ENCODE results near the gene UBA3. TPM values are rescaled to one million over a fixed set of nuclear protein-coding genes. Genes with fewer than 3 reads are reported as not detected.

The UBA3 gene
- polyA plus RNA-seq, 3 donors: 77.1 to 88.5 (median 81.7) TPM

- H3K9me3 ChIP-seq (replicated peaks in 1 of 2; ENCODE audit: control insufficient read depth in 1 of 2, insufficient read depth in 1 of 2, low read length in 2 of 2): no peaks in the 10 kb centered on the region
- peak overlapping the region in 1 of 2 donors; percentile 39 for H3K4me3 Mint-ChIP-seq
- H3K27ac ChIP-seq (ENCODE audit: low read depth in 1 of 2, low read length in 2 of 2): no peak overlapping the region
- H3K4me1 Mint-ChIP-seq: peaks cover 13% of the 10 kb centered on the region
- no peaks in the 10 kb centered on the region for H3K27me3 ChIP-seq (ENCODE audit: control insufficient read depth in 2 of 2, insufficient read depth in 2 of 2, low read length in 2 of 2)
- H3K4me2 ChIP-seq (replicated peaks; ENCODE audit: extremely low read depth, low read length, poor library complexity, severe bottlenecking): no peak overlapping the region
- peak overlapping the region; percentile 54 for H2AFZ ChIP-seq (ENCODE audit: insufficient read depth, low read depth, low read length, poor library complexity, severe bottlenecking)
- no peaks in the 10 kb centered on the region for H3K36me3 Mint-ChIP-seq
- no peaks in the 10 kb centered on the region for H3K9me3 Mint-ChIP-seq
- H3K9ac ChIP-seq (ENCODE audit: insufficient read depth, low read length, poor library complexity, severe bottlenecking): no peak overlapping the region
- H4K20me1 ChIP-seq (ENCODE audit: insufficient read depth, low read length): no peaks in the 10 kb centered on the region
- intact Hi-C loops (cut with micrococcal nuclease): no loop called here
- H3K4me3 ChIP-seq (replicated peaks in 1 of 3; ENCODE audit: low read depth in 2 of 3, low read length in 3 of 3): no peak overlapping the region
- no peaks in the 10 kb centered on the region for H3K36me3 ChIP-seq (replicated peaks in 1 of 2; ENCODE audit: control insufficient read depth in 1 of 2, insufficient read depth in 2 of 2, low read length in 2 of 2)
- WGBS (ENCODE audit: insufficient coverage): 100% methylated on average over 2 of the region's 8 CpGs
- peaks cover 7% of the 10 kb centered on the region in 2 donors for H3K4me1 ChIP-seq (ENCODE audit: control insufficient read depth in 1 of 2, insufficient read depth in 2 of 2, low read length in 2 of 2)
- no peaks in the 10 kb centered on the region for H3K79me2 ChIP-seq (ENCODE audit: insufficient read depth, low read length)
- peak in 1 of 3 donors; percentile 25 for DNase-seq
- H3K27me3 Mint-ChIP-seq (ENCODE audit: low read depth in 3 of 3): peaks cover 0 to 1% (median 0%) of the 10 kb centered on the region in 3 donors
- no peak for TF ChIP-seq CTCF (IDR thresholded peaks at IDR 0.05)
- H3K27ac Mint-ChIP-seq: peak overlapping the region in 1 of 7 donors; percentile 41
Observed at GRCh38 chr3:69121950-69122349, 41.8 kb upstream of the UBA3 start.

GRCh38 chr3:69121513-69121912, 41.3 kb upstream of the UBA3 start:
- Histone ChIP-seq H3K4me1 (ENCODE audit: control insufficient read depth in 1 of 2, insufficient read depth in 2 of 2, low read length in 2 of 2) (peaks cover 7% of the 10 kb centered on the region in 2 donors), H3K79me2 (ENCODE audit: insufficient read depth, low read length) (no peaks in the 10 kb centered on the region), H3K9me3 (replicated peaks in 1 of 2; ENCODE audit: control insufficient read depth in 1 of 2, insufficient read depth in 1 of 2, low read length in 2 of 2) (no peaks in the 10 kb centered on the region), H3K27ac (ENCODE audit: low read depth in 1 of 2, low read length in 2 of 2) (no peak overlapping the region), H3K27me3 (ENCODE audit: control insufficient read depth in 2 of 2, insufficient read depth in 2 of 2, low read length in 2 of 2) (no peaks in the 10 kb centered on the region), H2AFZ (ENCODE audit: insufficient read depth, low read depth, low read length, poor library complexity, severe bottlenecking) (peak overlapping the region; percentile 54), H3K9ac (ENCODE audit: insufficient read depth, low read length, poor library complexity, severe bottlenecking) (no peak overlapping the region), H4K20me1 (ENCODE audit: insufficient read depth, low read length) (no peaks in the 10 kb centered on the region), H3K4me2 (replicated peaks; ENCODE audit: extremely low read depth, low read length, poor library complexity, severe bottlenecking) (no peak overlapping the region), H3K4me3 (replicated peaks in 1 of 3; ENCODE audit: low read depth in 2 of 3, low read length in 3 of 3) (no peak overlapping the region), H3K36me3 (replicated peaks in 1 of 2; ENCODE audit: control insufficient read depth in 1 of 2, insufficient read depth in 2 of 2, low read length in 2 of 2) (no peaks in the 10 kb centered on the region)
- Mint-ChIP-seq H3K27me3 (ENCODE audit: low read depth in 3 of 3) (peaks cover 0 to 1% (median 0%) of the 10 kb centered on the region in 3 donors), H3K27ac (no peak overlapping the region), H3K9me3 (no peaks in the 10 kb centered on the region), H3K36me3 (no peaks in the 10 kb centered on the region), H3K4me3 (no peak overlapping the region), H3K4me1 (peaks cover 13% of the 10 kb centered on the region)
- intact Hi-C loops (cut with micrococcal nuclease): no loop called here
- DNase-seq: no peak
- no peak for TF ChIP-seq CTCF (IDR thresholded peaks at IDR 0.05)
- no CpG with 5 or more reads among the region's 6 CpGs for WGBS (ENCODE audit: insufficient coverage)
